GM23338 (cell line): ENCODE measurements around the gene PAPPA. TPM values are rescaled to one million over a fixed set of nuclear protein-coding genes. Genes with fewer than 3 reads are reported as not detected.

Experiments used
- ATAC-seq: fragments of 200-7000 bp; cut with Tn5 transposase; 3 replicates; pipeline ENCODE4 v1.9.1; 2020
- DNase-seq: peaks from one replicate; pipeline ENCODE4 v3.0.0-alpha.2; 2015; ENCODE audit warnings: low spot score
- H2AFZ ChIP-seq: fragments of 200-600 bp; sonication (generic); 2 replicates; pipeline ENCODE4 v1.8.0; 2016; ENCODE audit warnings: antibody characterized with exemption, mild to moderate bottlenecking, moderate library complexity
- H3F3A ChIP-seq: fragments of 200-600 bp; sonication (generic); replicated peaks from 2 replicates; pipeline ENCODE4 v1.8.0; 2017; ENCODE audit warnings: antibody characterized with exemption, mixed run types, low read depth
- H3K27ac ChIP-seq: fragments of 200-600 bp; sonication (generic); 2 replicates; pipeline ENCODE4 v1.6.1; 2016; ENCODE audit warnings: low read depth
- H3K27me3 ChIP-seq: fragments of 200-600 bp; sonication (generic); 2 replicates; pipeline ENCODE4 v1.8.0; 2016; ENCODE audit warnings: mild to moderate bottlenecking, mixed run types, moderate library complexity; ENCODE audit not compliant: insufficient read depth
- H3K36me3 ChIP-seq: fragments of 200-600 bp; sonication (generic); 2 replicates; pipeline ENCODE4 v1.8.0; 2016; ENCODE audit warnings: mild to moderate bottlenecking; ENCODE audit not compliant: insufficient read depth
- H3K4me1 ChIP-seq: fragments of 200-600 bp; sonication (generic); 2 replicates; pipeline ENCODE4 v1.8.0; 2016; ENCODE audit warnings: mild to moderate bottlenecking, moderate library complexity; ENCODE audit not compliant: insufficient read depth
- H3K4me2 ChIP-seq: fragments of 200-600 bp; sonication (generic); 2 replicates; pipeline ENCODE4 v1.7.1; 2017; ENCODE audit warnings: mixed run types
- H3K4me3 ChIP-seq: fragments of 200-600 bp; sonication (generic); 2 replicates; pipeline ENCODE4 v1.6.1; 2016; ENCODE audit warnings: mixed run types
- H3K79me2 ChIP-seq: fragments of 200-600 bp; sonication (generic); replicated peaks from 2 replicates; pipeline ENCODE4 v1.8.0; 2017; ENCODE audit warnings: mild to moderate bottlenecking; ENCODE audit not compliant: insufficient read depth
- H3K9me2 ChIP-seq: fragments of 200-600 bp; sonication (generic); 2 replicates; pipeline ENCODE4 v1.8.0; 2017; ENCODE audit not compliant: insufficient read depth
- H4K20me1 ChIP-seq: fragments of 200-600 bp; sonication (generic); replicated peaks from 2 replicates; pipeline ENCODE4 v1.8.0; 2017; ENCODE audit warnings: mild to moderate bottlenecking; ENCODE audit not compliant: insufficient read depth
- H3K27ac Mint-ChIP-seq: 2 replicates; pipeline ENCODE4 v1.8.0; 2020; ENCODE audit warnings: inconsistent platforms, mild to moderate bottlenecking, moderate library complexity, mixed read lengths
- H3K27me3 Mint-ChIP-seq: 3 replicates; pipeline ENCODE4 v1.8.0; 2022; ENCODE audit warnings: low read depth, mild to moderate bottlenecking, moderate library complexity, mixed read lengths, inconsistent platforms; ENCODE audit not compliant: insufficient read depth, poor library complexity
- H3K36me3 Mint-ChIP-seq: 3 replicates; pipeline ENCODE4 v1.8.0; 2021; ENCODE audit warnings: low read depth, mild to moderate bottlenecking, inconsistent platforms, moderate library complexity, mixed read lengths
- H3K4me1 Mint-ChIP-seq: 3 replicates; pipeline ENCODE4 v1.8.0; 2020; ENCODE audit warnings: mild to moderate bottlenecking, inconsistent platforms, mixed read lengths
- H3K4me3 Mint-ChIP-seq: 3 replicates; pipeline ENCODE4 v1.8.0; 2021; ENCODE audit warnings: moderate library complexity, mild to moderate bottlenecking, inconsistent platforms, mixed read lengths
- H3K9me3 Mint-ChIP-seq: 3 replicates; pipeline ENCODE4 v1.8.0; 2020; ENCODE audit warnings: moderate library complexity, mild to moderate bottlenecking, inconsistent platforms, mixed read lengths
- EZH2phosphoT487 ChIP-seq: fragments of 200-600 bp; sonication (generic); IDR thresholded peaks from one replicate; pipeline ENCODE4 v1.8.1; 2018; ENCODE audit warnings: antibody characterized with exemption; ENCODE audit not compliant: unreplicated experiment
- JUNB ChIP-seq: IDR thresholded peaks from one replicate; pipeline ENCODE4 v1.6.1; 2016; ENCODE audit warnings: antibody characterized with exemption; ENCODE audit not compliant: unreplicated experiment
- NANOG ChIP-seq: IDR thresholded peaks from 2 replicates; pipeline ENCODE4 v1.6.1; 2016; ENCODE audit warnings: antibody characterized with exemption, borderline replicate concordance
- REST ChIP-seq: IDR thresholded peaks from one replicate; pipeline ENCODE4 v1.6.1; 2018; ENCODE audit warnings: antibody characterized with exemption; ENCODE audit not compliant: unreplicated experiment
- STAT1 ChIP-seq: IDR thresholded peaks from one replicate; pipeline ENCODE4 v1.6.1; 2016; ENCODE audit warnings: antibody characterized with exemption; ENCODE audit not compliant: unreplicated experiment
- ZNF114 ChIP-seq: fragments of 250-450 bp; sonication (Bioruptor Pico); IDR thresholded peaks from 2 replicates; pipeline ENCODE4 v1.5.0; 2020; ENCODE audit warnings: mild to moderate bottlenecking, moderate library complexity
- polyA plus RNA-seq: library from polyadenylated mRNA; unstranded; fragments of >200 nt; fragmentation: Nextera tagmentation; extraction: Ambion mirVana; gene quantifications from 2 replicates; pipeline ENCODE4 v1.2.1, GENCODE V29; 2016
- total RNA-seq: library from RNA; depleted of rRNA; stranded (reverse); fragments of >200 nt; shearing (Covaris generic); gene quantifications from 2 replicates; pipeline ENCODE4 v1.2.3, GENCODE V29; 2014
- TF ChIP-seq, protein P1 (sequence below), 2 experiments: fragments of 200-600 bp in 1 of 2; sonication (generic) in 1 of 2; conservative IDR thresholded peaks; 2 replicates each; pipeline versions ENCODE4 v1.5.1 to v1.6.1; 2016 to 2017; ENCODE audit warnings: antibody characterized with exemption in 2 of 2, low read depth in 2 of 2, mild to moderate bottlenecking in 2 of 2, moderate library complexity in 1 of 2
- TF ChIP-seq, protein P2 (sequence below): fragments of 250-450 bp; sonication (Bioruptor Pico); IDR thresholded peaks from 2 replicates; pipeline ENCODE4 v1.5.0; 2020; ENCODE audit warnings: mild to moderate bottlenecking, moderate library complexity

The PAPPA gene
- total and polyA plus RNA-seq, 2 experiments from 2014 or later = 0.38 to 0.66 TPM

DNA sequence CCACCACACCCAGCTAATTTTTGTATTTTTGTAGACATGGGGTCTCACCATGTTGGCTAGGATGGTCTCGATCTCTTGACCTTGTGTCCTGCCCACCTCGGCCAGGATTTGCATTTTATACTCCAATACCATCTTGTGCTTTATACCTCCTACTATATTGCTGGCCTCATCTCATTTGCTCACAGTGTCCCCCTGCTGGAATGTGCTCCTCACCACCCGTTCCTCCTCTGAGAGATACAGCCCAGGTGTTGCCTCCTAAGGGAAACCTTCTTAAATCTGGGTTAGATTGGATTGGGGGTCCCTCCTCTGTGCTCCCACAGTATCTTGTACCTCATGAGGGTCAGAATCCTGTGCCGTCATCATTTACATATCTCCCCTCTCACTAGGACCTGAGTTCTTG lies 131.7 kb downstream of the PAPPA start:
- no peaks in the 10 kb centered on the region for H3K36me3 ChIP-seq
- Mint-ChIP-seq H3K4me3 (peak overlapping the region; percentile 51), H3K4me1 (peaks cover 54% of the 10 kb centered on the region), H3K27me3 (peaks cover 37% of the 10 kb centered on the region), H3K36me3 (no peaks in the 10 kb centered on the region), H3K27ac (no peak overlapping the region), H3K9me3 (no peaks in the 10 kb centered on the region)
- H3K79me2 ChIP-seq = no peaks in the 10 kb centered on the region
- H3K27ac ChIP-seq = no peak overlapping the region
- H3K4me3 ChIP-seq = peak overlapping the region; percentile 41
- H3K4me2 ChIP-seq = peak overlapping the region; percentile 71
- no peaks in the 10 kb centered on the region for H3K9me2 ChIP-seq
- TF ChIP-seq ZNF114 (CRISPR knock-in tag) (0 out of 2 replicates have a peak, but pooled peaks have one; percentile 17), JUNB (no peak), STAT1 (no peak)
- TF ChIP-seq, protein P1, sequence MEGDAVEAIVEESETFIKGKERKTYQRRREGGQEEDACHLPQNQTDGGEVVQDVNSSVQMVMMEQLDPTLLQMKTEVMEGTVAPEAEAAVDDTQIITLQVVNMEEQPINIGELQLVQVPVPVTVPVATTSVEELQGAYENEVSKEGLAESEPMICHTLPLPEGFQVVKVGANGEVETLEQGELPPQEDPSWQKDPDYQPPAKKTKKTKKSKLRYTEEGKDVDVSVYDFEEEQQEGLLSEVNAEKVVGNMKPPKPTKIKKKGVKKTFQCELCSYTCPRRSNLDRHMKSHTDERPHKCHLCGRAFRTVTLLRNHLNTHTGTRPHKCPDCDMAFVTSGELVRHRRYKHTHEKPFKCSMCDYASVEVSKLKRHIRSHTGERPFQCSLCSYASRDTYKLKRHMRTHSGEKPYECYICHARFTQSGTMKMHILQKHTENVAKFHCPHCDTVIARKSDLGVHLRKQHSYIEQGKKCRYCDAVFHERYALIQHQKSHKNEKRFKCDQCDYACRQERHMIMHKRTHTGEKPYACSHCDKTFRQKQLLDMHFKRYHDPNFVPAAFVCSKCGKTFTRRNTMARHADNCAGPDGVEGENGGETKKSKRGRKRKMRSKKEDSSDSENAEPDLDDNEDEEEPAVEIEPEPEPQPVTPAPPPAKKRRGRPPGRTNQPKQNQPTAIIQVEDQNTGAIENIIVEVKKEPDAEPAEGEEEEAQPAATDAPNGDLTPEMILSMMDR (conservative IDR thresholded peaks at IDR 0.05; ENCODE audit: low read depth in 2 of 2) = peak; percentile 54 to 63
- ATAC-seq (peak; percentile 70), DNase-seq (peak; percentile 60)
- no peak overlapping the region for H2AFZ ChIP-seq
- no peaks in the 10 kb centered on the region for H4K20me1 ChIP-seq
- H3K4me1 ChIP-seq = peaks cover 71% of the 10 kb centered on the region
- no peaks in the 10 kb centered on the region for H3F3A ChIP-seq
- H3K27me3 ChIP-seq = peaks cover 81% of the 10 kb centered on the region

GRCh38 chr9:116286297-116286696 lies 132.7 kb downstream of the PAPPA start:
- Histone ChIP-seq H3K27me3 (peaks cover 75% of the 10 kb centered on the region), H3K36me3 (no peaks in the 10 kb centered on the region), H3K4me2 (peak overlapping the region; percentile 71), H3K27ac (no peak overlapping the region), H3F3A (no peaks in the 10 kb centered on the region), H4K20me1 (no peaks in the 10 kb centered on the region; the same call in 1 of the 2 replicates), H3K4me3 (peak overlapping the region; percentile 41), H3K79me2 (no peaks in the 10 kb centered on the region), H3K4me1 (peaks cover 61% of the 10 kb centered on the region), H2AFZ (no peak overlapping the region), H3K9me2 (no peaks in the 10 kb centered on the region)
- Mint-ChIP-seq H3K4me1 (peaks cover 50% of the 10 kb centered on the region), H3K4me3 (peak overlapping the region; percentile 51), H3K36me3 (no peaks in the 10 kb centered on the region), H3K9me3 (no peaks in the 10 kb centered on the region), H3K27ac (no peak overlapping the region), H3K27me3 (peaks cover 34% of the 10 kb centered on the region)
- ATAC-seq (peak; percentile 94), DNase-seq (peak; percentile 92)
- TF ChIP-seq EZH2phosphoT487 (no peak), STAT1 (no peak), ZNF114 (CRISPR knock-in tag) (no peak), REST (no peak), NANOG (peak; percentile 99)
- TF ChIP-seq, protein P2, sequence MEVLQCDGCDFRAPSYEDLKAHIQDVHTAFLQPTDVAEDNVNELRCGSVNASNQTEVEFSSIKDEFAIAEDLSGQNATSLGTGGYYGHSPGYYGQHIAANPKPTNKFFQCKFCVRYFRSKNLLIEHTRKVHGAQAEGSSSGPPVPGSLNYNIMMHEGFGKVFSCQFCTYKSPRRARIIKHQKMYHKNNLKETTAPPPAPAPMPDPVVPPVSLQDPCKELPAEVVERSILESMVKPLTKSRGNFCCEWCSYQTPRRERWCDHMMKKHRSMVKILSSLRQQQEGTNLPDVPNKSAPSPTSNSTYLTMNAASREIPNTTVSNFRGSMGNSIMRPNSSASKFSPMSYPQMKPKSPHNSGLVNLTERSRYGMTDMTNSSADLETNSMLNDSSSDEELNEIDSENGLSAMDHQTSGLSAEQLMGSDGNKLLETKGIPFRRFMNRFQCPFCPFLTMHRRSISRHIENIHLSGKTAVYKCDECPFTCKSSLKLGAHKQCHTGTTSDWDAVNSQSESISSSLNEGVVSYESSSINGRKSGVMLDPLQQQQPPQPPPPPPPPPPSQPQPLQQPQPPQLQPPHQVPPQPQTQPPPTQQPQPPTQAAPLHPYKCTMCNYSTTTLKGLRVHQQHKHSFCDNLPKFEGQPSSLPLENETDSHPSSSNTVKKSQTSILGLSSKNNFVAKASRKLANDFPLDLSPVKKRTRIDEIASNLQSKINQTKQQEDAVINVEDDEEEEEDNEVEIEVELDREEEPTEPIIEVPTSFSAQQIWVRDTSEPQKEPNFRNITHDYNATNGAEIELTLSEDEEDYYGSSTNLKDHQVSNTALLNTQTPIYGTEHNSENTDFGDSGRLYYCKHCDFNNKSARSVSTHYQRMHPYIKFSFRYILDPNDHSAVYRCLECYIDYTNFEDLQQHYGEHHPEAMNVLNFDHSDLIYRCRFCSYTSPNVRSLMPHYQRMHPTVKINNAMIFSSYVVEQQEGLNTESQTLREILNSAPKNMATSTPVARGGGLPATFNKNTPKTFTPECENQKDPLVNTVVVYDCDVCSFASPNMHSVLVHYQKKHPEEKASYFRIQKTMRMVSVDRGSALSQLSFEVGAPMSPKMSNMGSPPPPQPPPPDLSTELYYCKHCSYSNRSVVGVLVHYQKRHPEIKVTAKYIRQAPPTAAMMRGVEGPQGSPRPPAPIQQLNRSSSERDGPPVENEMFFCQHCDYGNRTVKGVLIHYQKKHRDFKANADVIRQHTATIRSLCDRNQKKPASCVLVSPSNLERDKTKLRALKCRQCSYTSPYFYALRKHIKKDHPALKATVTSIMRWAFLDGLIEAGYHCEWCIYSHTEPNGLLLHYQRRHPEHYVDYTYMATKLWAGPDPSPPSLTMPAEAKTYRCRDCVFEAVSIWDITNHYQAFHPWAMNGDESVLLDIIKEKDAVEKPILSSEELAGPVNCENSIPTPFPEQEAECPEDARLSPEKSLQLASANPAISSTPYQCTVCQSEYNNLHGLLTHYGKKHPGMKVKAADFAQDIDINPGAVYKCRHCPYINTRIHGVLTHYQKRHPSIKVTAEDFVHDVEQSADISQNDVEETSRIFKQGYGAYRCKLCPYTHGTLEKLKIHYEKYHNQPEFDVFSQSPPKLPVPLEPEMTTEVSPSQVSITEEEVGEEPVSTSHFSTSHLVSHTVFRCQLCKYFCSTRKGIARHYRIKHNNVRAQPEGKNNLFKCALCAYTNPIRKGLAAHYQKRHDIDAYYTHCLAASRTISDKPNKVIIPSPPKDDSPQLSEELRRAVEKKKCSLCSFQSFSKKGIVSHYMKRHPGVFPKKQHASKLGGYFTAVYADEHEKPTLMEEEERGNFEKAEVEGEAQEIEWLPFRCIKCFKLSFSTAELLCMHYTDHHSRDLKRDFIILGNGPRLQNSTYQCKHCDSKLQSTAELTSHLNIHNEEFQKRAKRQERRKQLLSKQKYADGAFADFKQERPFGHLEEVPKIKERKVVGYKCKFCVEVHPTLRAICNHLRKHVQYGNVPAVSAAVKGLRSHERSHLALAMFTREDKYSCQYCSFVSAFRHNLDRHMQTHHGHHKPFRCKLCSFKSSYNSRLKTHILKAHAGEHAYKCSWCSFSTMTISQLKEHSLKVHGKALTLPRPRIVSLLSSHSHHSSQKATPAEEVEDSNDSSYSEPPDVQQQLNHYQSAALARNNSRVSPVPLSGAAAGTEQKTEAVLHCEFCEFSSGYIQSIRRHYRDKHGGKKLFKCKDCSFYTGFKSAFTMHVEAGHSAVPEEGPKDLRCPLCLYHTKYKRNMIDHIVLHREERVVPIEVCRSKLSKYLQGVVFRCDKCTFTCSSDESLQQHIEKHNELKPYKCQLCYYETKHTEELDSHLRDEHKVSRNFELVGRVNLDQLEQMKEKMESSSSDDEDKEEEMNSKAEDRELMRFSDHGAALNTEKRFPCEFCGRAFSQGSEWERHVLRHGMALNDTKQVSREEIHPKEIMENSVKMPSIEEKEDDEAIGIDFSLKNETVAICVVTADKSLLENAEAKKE (CRISPR knock-in tag) = peak; percentile 78
